ENCODE data around the gene TNS4. TPM values are rescaled to one million over a fixed set of nuclear protein-coding genes. Genes with fewer than 3 reads are reported as not detected.

The TNS4 gene
- total RNA-seq, 1 experiment from 2014 or later, result 0.59 TPM

DNA sequence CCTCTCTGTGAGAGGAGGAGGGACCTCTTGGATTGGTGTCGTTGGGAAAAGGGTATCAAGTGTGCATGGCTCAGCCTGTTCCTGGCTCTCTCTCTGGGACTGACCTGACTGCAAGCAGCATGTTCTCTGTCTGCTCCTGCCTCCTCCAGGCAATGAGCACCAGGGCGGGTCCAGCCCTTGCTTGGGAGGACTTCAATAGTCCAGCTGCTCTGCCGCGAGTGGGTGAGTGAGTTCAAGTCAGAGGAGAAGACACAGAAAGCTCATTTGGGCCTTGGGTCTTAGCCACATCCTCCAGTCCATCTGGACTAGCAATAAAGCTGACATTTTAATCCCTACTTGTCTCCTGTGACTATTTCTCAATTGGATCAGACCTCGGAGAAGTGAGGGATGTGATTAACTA lies 25.2 kb upstream of the TNS4 start:
- no peaks in the 10 kb centered on the region for H3K79me2 ChIP-seq (ENCODE audit: insufficient read depth, low read length)
- H3K9me3 ChIP-seq (ENCODE audit: control insufficient read depth, low read depth, low read length), result no peaks in the 10 kb centered on the region
- peaks cover 4 to 7% (median 5%) of the 10 kb centered on the region in 3 experiments; a peak in 6 of 7 replicates for H3K36me3 Mint-ChIP-seq (ENCODE audit: insufficient read depth in 1 of 3, low read depth in 3 of 3)
- no peak overlapping the region for H3T11ph ChIP-seq (ENCODE audit: low read length)
- H2BK120ac ChIP-seq (ENCODE audit: low read depth, low read length, poor library complexity, severe bottlenecking), result no peak overlapping the region
- no peak overlapping the region for H4K5ac ChIP-seq (ENCODE audit: insufficient read length, low read depth, low read length)
- H4K91ac ChIP-seq (ENCODE audit: insufficient read length, low read depth, low read length), result no peak overlapping the region
- no peak overlapping the region for H3K23ac ChIP-seq (ENCODE audit: insufficient read length, low read depth, low read length)
- no peaks in the 10 kb centered on the region; the same call in 1 of the 2 replicates for H3K27me3 ChIP-seq (ENCODE audit: insufficient read depth, low read length)
- no peak overlapping the region for H3K14ac ChIP-seq (ENCODE audit: insufficient read depth, low read length)
- no peak overlapping the region for H3K27ac ChIP-seq (ENCODE audit: insufficient read length, low read depth, low read length)
- H3K18ac ChIP-seq (ENCODE audit: insufficient read length, low read depth, low read length), result no peak overlapping the region
- H3K23me2 ChIP-seq (ENCODE audit: insufficient read length, low read depth, low read length, poor library complexity, severe bottlenecking), result no peaks in the 10 kb centered on the region
- H2AK5ac ChIP-seq (ENCODE audit: insufficient read length, low read length), result no peak overlapping the region
- H3K4me1 Mint-ChIP-seq, result peaks cover 10 to 11% of the 10 kb centered on the region in 2 experiments
- H3K56ac ChIP-seq (ENCODE audit: insufficient read length, low read depth, low read length), result no peak overlapping the region
- peaks cover 9 to 11% of the 10 kb centered on the region in 2 experiments for H3K9me3 Mint-ChIP-seq
- no peak overlapping the region for H3K27ac Mint-ChIP-seq
- H3K27me3 Mint-ChIP-seq (ENCODE audit: low read depth), result peaks cover 5% of the 10 kb centered on the region
- no peak overlapping the region for H4K8ac ChIP-seq (replicated peaks; ENCODE audit: insufficient read length, low read depth, low read length)
- no peak overlapping the region for H2BK20ac ChIP-seq (ENCODE audit: low read depth, low read length, poor library complexity, severe bottlenecking)
- no peak overlapping the region for H3K4me3 Mint-ChIP-seq
- DNase-seq, result no peak
- H2BK15ac ChIP-seq (ENCODE audit: low read depth, low read length), result no peak overlapping the region
- no peaks in the 10 kb centered on the region for H4K20me1 ChIP-seq (ENCODE audit: control insufficient read depth, insufficient read depth, insufficient read length)
- WGBS (ENCODE audit: extremely low coverage, insufficient read length, low lambda C conversion rate), result no CpG with 5 or more reads among the region's 5 CpGs
- H3K4ac ChIP-seq (ENCODE audit: low read depth, low read length), result no peak overlapping the region
- H3K4me1 ChIP-seq (ENCODE audit: insufficient read depth, low read length), result no peaks in the 10 kb centered on the region
- H3K79me1 ChIP-seq (ENCODE audit: insufficient read depth, low read depth, low read length, poor library complexity, severe bottlenecking), result no peaks in the 10 kb centered on the region
- no peak overlapping the region for H2AFZ ChIP-seq (ENCODE audit: low read length)
- no peak overlapping the region for H2BK5ac ChIP-seq (ENCODE audit: insufficient read length, low read length)
- H2BK12ac ChIP-seq (ENCODE audit: insufficient read length, low read depth, low read length), result no peak overlapping the region
- no peak overlapping the region for H3K9ac ChIP-seq (ENCODE audit: extremely low read depth, insufficient read length, low read length)
- TF ChIP-seq, protein P1, sequence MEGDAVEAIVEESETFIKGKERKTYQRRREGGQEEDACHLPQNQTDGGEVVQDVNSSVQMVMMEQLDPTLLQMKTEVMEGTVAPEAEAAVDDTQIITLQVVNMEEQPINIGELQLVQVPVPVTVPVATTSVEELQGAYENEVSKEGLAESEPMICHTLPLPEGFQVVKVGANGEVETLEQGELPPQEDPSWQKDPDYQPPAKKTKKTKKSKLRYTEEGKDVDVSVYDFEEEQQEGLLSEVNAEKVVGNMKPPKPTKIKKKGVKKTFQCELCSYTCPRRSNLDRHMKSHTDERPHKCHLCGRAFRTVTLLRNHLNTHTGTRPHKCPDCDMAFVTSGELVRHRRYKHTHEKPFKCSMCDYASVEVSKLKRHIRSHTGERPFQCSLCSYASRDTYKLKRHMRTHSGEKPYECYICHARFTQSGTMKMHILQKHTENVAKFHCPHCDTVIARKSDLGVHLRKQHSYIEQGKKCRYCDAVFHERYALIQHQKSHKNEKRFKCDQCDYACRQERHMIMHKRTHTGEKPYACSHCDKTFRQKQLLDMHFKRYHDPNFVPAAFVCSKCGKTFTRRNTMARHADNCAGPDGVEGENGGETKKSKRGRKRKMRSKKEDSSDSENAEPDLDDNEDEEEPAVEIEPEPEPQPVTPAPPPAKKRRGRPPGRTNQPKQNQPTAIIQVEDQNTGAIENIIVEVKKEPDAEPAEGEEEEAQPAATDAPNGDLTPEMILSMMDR (conservative IDR thresholded peaks at IDR 0.05), result no peak
- H3K4me2 ChIP-seq (ENCODE audit: insufficient read depth, insufficient read length, low read length), result no peak overlapping the region
